SK-N-SH (cell line): ENCODE results near the gene GP1BA. TPM values are rescaled to one million over a fixed set of nuclear protein-coding genes. Genes with fewer than 3 reads are reported as not detected.

Experiments used
- CTCF ChIA-PET: fragments of 300-600, 350-600 bp; formaldehyde crosslinking; extraction: SDS; loops from one replicate; lab custom pipeline; 2021; lab: Yijun Ruan, JAX
- POLR2A ChIA-PET: fragments of 350-600 bp; sonication (Branson Sonifier 250); formaldehyde crosslinking; extraction: SDS; loops from one replicate; lab custom pipeline; 2020; ENCODE audit warnings: antibody characterized with exemption, inconsistent platforms; lab: Yijun Ruan, JAX
- DNase-seq: peaks from one replicate; pipeline ENCODE4 v3.0.0; 2012
- H2AFZ ChIP-seq: fragments of 200-600 bp; sonication (generic); 2 replicates; pipeline ENCODE4 v1.8.1; 2016; ENCODE audit warnings: antibody characterized with exemption, mild to moderate bottlenecking, low read depth
- H3F3A ChIP-seq: fragments of 200-600 bp; sonication (generic); replicated peaks from 2 replicates; pipeline ENCODE3; 2016; ENCODE audit warnings: antibody characterized with exemption, mild to moderate bottlenecking; ENCODE audit not compliant: insufficient read depth
- H3K27ac ChIP-seq, 2 experiments: fragments of 200-500 bp in 1 of 2; fragments of 200-600 bp in 1 of 2; sonication (Bioruptor generic) in 1 of 2; sonication (generic), shearing (Covaris generic) in 1 of 2; 2 replicates each; pipeline versions ENCODE4 v1.5.1 to v1.6.1; 2014 to 2016; ENCODE audit warnings: low read depth in 2 of 2, inconsistent platforms in 1 of 2, low read length in 1 of 2, mild to moderate bottlenecking in 1 of 2, mixed read lengths in 1 of 2
- H3K27me3 ChIP-seq: fragments of 200-600 bp; sonication (generic), shearing (Covaris generic); 2 replicates; pipeline ENCODE4 v1.6.1; 2016; ENCODE audit warnings: mixed run types; ENCODE audit not compliant: insufficient read depth
- H3K36me3 ChIP-seq, 2 experiments: fragments of 200-500 bp in 1 of 2; fragments of 200-600 bp in 1 of 2; sonication (Bioruptor generic) in 1 of 2; sonication (generic) in 1 of 2; replicated peaks in 1 of 2; 2 replicates each; pipeline versions ENCODE3 to v1.5.1; 2014 to 2016; ENCODE audit warnings: low read length in 1 of 2, mild to moderate bottlenecking in 1 of 2; ENCODE audit not compliant: insufficient read depth in 2 of 2, control insufficient read depth in 1 of 2
- H3K4me1 ChIP-seq, 2 experiments: fragments of 200-500 bp in 1 of 2; fragments of 200-600 bp in 1 of 2; sonication (Bioruptor generic) in 1 of 2; sonication (generic), shearing (Covaris generic) in 1 of 2; 2 replicates each; pipeline versions ENCODE4 v1.5.1 to v1.6.1; 2014 to 2016; ENCODE audit warnings: low read depth in 1 of 2, low read length in 1 of 2, mixed run types in 1 of 2; ENCODE audit not compliant: insufficient read depth in 2 of 2, control insufficient read depth in 1 of 2
- H3K4me2 ChIP-seq: fragments of 200-600 bp; sonication (generic), shearing (Covaris generic); 2 replicates; pipeline ENCODE4 v1.6.1; 2017; ENCODE audit warnings: mixed run types
- H3K4me3 ChIP-seq, 2 experiments: fragments of 200-500 bp in 1 of 2; fragments of 200-600 bp in 1 of 2; sonication (Bioruptor generic) in 1 of 2; sonication (generic), shearing (Covaris generic) in 1 of 2; 2 replicates each; pipeline versions ENCODE4 v1.5.1 to v1.8.1; 2014 to 2016; ENCODE audit warnings: low read depth in 2 of 2, inconsistent platforms in 1 of 2, low read length in 1 of 2, mild to moderate bottlenecking in 1 of 2, mixed read lengths in 1 of 2, moderate library complexity in 1 of 2
- H3K79me2 ChIP-seq: fragments of 200-600 bp; sonication (generic); 2 replicates; pipeline ENCODE4 v1.8.1; 2017; ENCODE audit warnings: mild to moderate bottlenecking; ENCODE audit not compliant: insufficient read depth
- H3K9ac ChIP-seq: fragments of 200-600 bp; sonication (generic); 2 replicates; pipeline ENCODE4 v1.6.1; 2017; ENCODE audit warnings: mixed run types
- H3K9me2 ChIP-seq: fragments of 200-600 bp; sonication (generic); 2 replicates; pipeline ENCODE4 v1.6.1; 2017; ENCODE audit warnings: mixed run types
- H3K9me3 ChIP-seq: fragments of 200-600 bp; sonication (generic); 2 replicates; pipeline ENCODE4 v1.6.1; 2017; ENCODE audit warnings: mixed run types, mild to moderate bottlenecking, moderate library complexity
- H4K20me1 ChIP-seq: fragments of 200-600 bp; sonication (generic); 2 replicates; pipeline ENCODE4 v1.6.1; 2017; ENCODE audit warnings: mild to moderate bottlenecking, mixed run types; ENCODE audit not compliant: insufficient read depth
- CHD2 ChIP-seq: fragments of 150-350 bp; IDR thresholded peaks from 2 replicates; pipeline ENCODE4 v1.6.1; 2018; ENCODE audit warnings: low read length; ENCODE audit not compliant: partially characterized antibody
- CTCF ChIP-seq: fragments of 200-600 bp; sonication (generic); IDR thresholded peaks from 2 replicates; pipeline ENCODE4 v1.6.1; 2017; ENCODE audit warnings: antibody characterized with exemption, mild to moderate bottlenecking, moderate library complexity
- EZH2phosphoT487 ChIP-seq: fragments of 200-600 bp; sonication (generic); IDR thresholded peaks from 2 replicates; pipeline ENCODE4 v1.6.1; 2017; ENCODE audit warnings: low read depth, mixed run types, mild to moderate bottlenecking, antibody characterized with exemption, moderate library complexity, borderline replicate concordance
- FOXM1 ChIP-seq: IDR thresholded peaks from 2 replicates; pipeline ENCODE4 v1.4.0; 2012; ENCODE audit warnings: low read depth, mild to moderate bottlenecking
- GABPA ChIP-seq: IDR thresholded peaks from 2 replicates; pipeline ENCODE4 v1.4.0; 2012; ENCODE audit warnings: low read depth, mild to moderate bottlenecking
- JUND ChIP-seq: IDR thresholded peaks from 2 replicates; pipeline ENCODE4 v1.4.0; 2012
- MEF2A ChIP-seq: IDR thresholded peaks from 2 replicates; pipeline ENCODE4 v1.4.0; 2012; ENCODE audit warnings: low read depth, borderline replicate concordance
- MXI1 ChIP-seq: IDR thresholded peaks from 2 replicates; pipeline ENCODE4 v1.6.1; 2012; ENCODE audit warnings: mild to moderate bottlenecking, low read depth, low read length, improper control_type of control experiment
- NFIC ChIP-seq: IDR thresholded peaks from 2 replicates; pipeline ENCODE4 v1.4.0; 2012; ENCODE audit warnings: borderline replicate concordance
- NRF1 ChIP-seq: IDR thresholded peaks from 2 replicates; pipeline ENCODE4 v1.6.1; 2012; ENCODE audit warnings: low read depth, mild to moderate bottlenecking, low read length
- PBX3 ChIP-seq: IDR thresholded peaks from 2 replicates; pipeline ENCODE4; 2012
- RAD21 ChIP-seq: IDR thresholded peaks from 2 replicates; pipeline ENCODE4 v1.6.1; 2012; ENCODE audit warnings: mild to moderate bottlenecking, low read length
- RCOR1 ChIP-seq: fragments of 150-350 bp; IDR thresholded peaks from 2 replicates; pipeline ENCODE4 v1.6.1; 2017; ENCODE audit warnings: antibody characterized with exemption, low read length
- REST ChIP-seq: IDR thresholded peaks from 2 replicates; pipeline ENCODE4 v1.6.1; 2012; ENCODE audit warnings: mild to moderate bottlenecking, low read depth, low read length, moderate library complexity
- RXRA ChIP-seq: IDR thresholded peaks from 2 replicates; pipeline ENCODE4 v1.4.0; 2012; ENCODE audit warnings: low read depth, mild to moderate bottlenecking, borderline replicate concordance
- SMC3 ChIP-seq: IDR thresholded peaks from 2 replicates; pipeline ENCODE4 v1.6.1; 2012; ENCODE audit warnings: low read depth, low read length, improper control_type of control experiment
- TAF1 ChIP-seq: IDR thresholded peaks from 2 replicates; pipeline ENCODE4 v1.6.1; 2012; ENCODE audit warnings: low read depth, mild to moderate bottlenecking, low read length, moderate library complexity, borderline replicate concordance
- USF1 ChIP-seq: IDR thresholded peaks from 2 replicates; pipeline ENCODE4 v1.4.0; 2012; ENCODE audit warnings: low read depth, borderline replicate concordance
- ZBTB33 ChIP-seq: IDR thresholded peaks from 2 replicates; pipeline ENCODE4 v1.4.0; 2012; ENCODE audit warnings: low read depth, borderline replicate concordance
- WGBS: methylation state at CpG from one replicate; pipeline ENCODE4 v1.1.6; 2017; ENCODE audit warnings: low lambda C conversion rate; 5-methylcytosine and 5-hydroxymethylcytosine counted together
- polyA plus RNA-seq, 3 experiments: library from polyadenylated mRNA; depleted of rRNA; stranded (reverse); fragments of >200 nt; gene quantifications; 2 replicates each; pipeline ENCODE4 v1.2.3, GENCODE V29; 2012

Gene GP1BA
- polyA plus RNA-seq, 1 of the 3 experiments (the other 2 are of a cell fraction), result not detected

GRCh38 chr17:4965311-4965986 is 33.4 kb downstream of the GP1BA start:
- POLR2A ChIA-PET, result interaction anchor here (3.6 to 4.2 kb wide), 2 partner anchors 13 to 18 kb away, joined by 32 to 56 read pairs; partner anchors contain the start of genes ENO3 and PFN1
- Histone ChIP-seq H4K20me1 (no peaks in the 10 kb centered on the region), H3K4me3 (no peak overlapping the region), H3K27me3 (no peaks in the 10 kb centered on the region), H2AFZ (no peak overlapping the region), H3K36me3 (peaks cover under 1 to 20% of the 10 kb centered on the region in 2 experiments), H3F3A (peaks cover 24% of the 10 kb centered on the region), H3K4me2 (no peak overlapping the region), H3K4me1 (peaks cover 16 to 24% of the 10 kb centered on the region in 2 experiments; a peak in 3 of 4 replicates), H3K79me2 (peaks cover 46% of the 10 kb centered on the region), H3K9ac (no peak overlapping the region), H3K9me3 (no peaks in the 10 kb centered on the region), H3K27ac (no peak overlapping the region; a peak in 1 of 4 replicates), H3K9me2 (no peaks in the 10 kb centered on the region)
- DNase-seq, result no peak
- WGBS, result 97% methylated on average over 15 of the region's 15 CpGs
- TF ChIP-seq MEF2A (no peak), TAF1 (no peak), NRF1 (no peak), GABPA (no peak), RXRA (no peak), CHD2 (no peak), USF1 (no peak), RAD21 (no peak), FOXM1 (no peak), CTCF (no peak), MXI1 (no peak), NFIC (no peak), EZH2phosphoT487 (no peak), ZBTB33 (no peak), PBX3 (no peak), RCOR1 (no peak), REST (no peak), SMC3 (no peak), JUND (no peak)
- CTCF ChIA-PET, result interaction anchor here (0.5 to 3.0 kb wide), 4 partner anchors 8 to 56 kb away, joined by 3 to 20 read pairs (median 8); partner anchors contain the start of gene ENO3
